Hepatocyte (in vitro differentiated cells): Measurements from ENCODE around the gene CSNK1A1L. TPM values are rescaled to one million over a fixed set of nuclear protein-coding genes. Genes with fewer than 3 reads are reported as not detected.
A peak's percentile ranks its signal among the peaks of the same experiment; 100 is the strongest.

Source experiments
- DNase-seq: peaks from one replicate; pipeline ENCODE4 v3.0.0-alpha.2; 2016; ENCODE audit warnings: low spot score
- H2AFZ ChIP-seq: fragments of 200-600 bp; sonication (generic); 2 replicates; pipeline ENCODE4 v1.6.0; 2016; ENCODE audit warnings: antibody characterized with exemption, mild to moderate bottlenecking
- H3K27ac ChIP-seq: fragments of 200-600 bp; sonication (generic); 2 replicates; pipeline ENCODE4 v1.5.1; 2016; ENCODE audit warnings: mild to moderate bottlenecking
- H3K27me3 ChIP-seq: fragments of 200-600 bp; sonication (generic); 2 replicates; pipeline ENCODE4 v1.6.1; 2016
- H3K36me3 ChIP-seq: fragments of 200-600 bp; sonication (generic); replicated peaks from 2 replicates; pipeline ENCODE4 v1.5.1; 2016; ENCODE audit warnings: low read depth; ENCODE audit not compliant: insufficient read depth
- H3K4me1 ChIP-seq: fragments of 200-600 bp; sonication (generic); 2 replicates; pipeline ENCODE4 v1.5.1; 2016; ENCODE audit warnings: mild to moderate bottlenecking, moderate library complexity; ENCODE audit not compliant: insufficient read depth
- H3K4me2 ChIP-seq: fragments of 200-600 bp; sonication (generic); 2 replicates; pipeline ENCODE4 v1.6.0; 2016
- H3K4me3 ChIP-seq: fragments of 200-600 bp; sonication (generic); 2 replicates; pipeline ENCODE4 v1.5.1; 2016; ENCODE audit warnings: mild to moderate bottlenecking
- H3K79me2 ChIP-seq: fragments of 200-600 bp; sonication (generic); 2 replicates; pipeline ENCODE4 v1.6.0; 2017; ENCODE audit warnings: mild to moderate bottlenecking
- H3K9me2 ChIP-seq: fragments of 200-600 bp; sonication (generic); replicated peaks from 2 replicates; pipeline ENCODE4 v1.6.0; 2017; ENCODE audit warnings: mild to moderate bottlenecking; ENCODE audit not compliant: insufficient read depth
- H3K9me3 ChIP-seq: fragments of 200-600 bp; sonication (generic); 2 replicates; pipeline ENCODE4 v1.5.1; 2016; ENCODE audit warnings: low read depth, mild to moderate bottlenecking
- H4K20me1 ChIP-seq: fragments of 200-600 bp; sonication (generic); 2 replicates; pipeline ENCODE4 v1.6.0; 2016; ENCODE audit warnings: mild to moderate bottlenecking; ENCODE audit not compliant: insufficient read depth, poor library complexity, severe bottlenecking
- CTCF ChIP-seq: fragments of 200-600 bp; sonication (generic); IDR thresholded peaks from 2 replicates; pipeline ENCODE4 v1.5.1; 2016; ENCODE audit warnings: antibody characterized with exemption, mild to moderate bottlenecking; ENCODE audit not compliant: poor library complexity
- EZH2 ChIP-seq: fragments of 200-600 bp; sonication (generic); IDR thresholded peaks from 2 replicates; pipeline ENCODE4 v1.6.1; 2016; ENCODE audit warnings: antibody characterized with exemption, mild to moderate bottlenecking, borderline replicate concordance
- EZH2phosphoT487 ChIP-seq: fragments of 200-600 bp; sonication (generic); IDR thresholded peaks from one replicate; pipeline ENCODE4 v1.6.1; 2018; ENCODE audit warnings: antibody characterized with exemption, mild to moderate bottlenecking, low read depth, moderate library complexity; ENCODE audit not compliant: unreplicated experiment, severe bottlenecking
- WGBS: methylation state at CpG from one replicate; pipeline ENCODE4 v1.1.6; 2016; ENCODE audit warnings: low lambda C conversion rate; ENCODE audit errors: missing lambda C conversion rate; 5-methylcytosine and 5-hydroxymethylcytosine counted together
- polyA plus RNA-seq: library from polyadenylated mRNA; unstranded; fragments of >200 nt; fragmentation: Nextera tagmentation; extraction: Ambion mirVana; gene quantifications from 2 replicates; pipeline ENCODE4 v1.2.1, GENCODE V29; 2016
- total RNA-seq: library from RNA; depleted of rRNA; stranded (reverse); fragments of >200 nt; gene quantifications from 2 replicates; pipeline ENCODE4 v1.2.3, GENCODE V29; 2014

CSNK1A1L gene
- total and polyA plus RNA-seq, 2 experiments from 2014 or later = not detected

- Histone ChIP-seq H3K4me1 (peaks cover 15% of the 10 kb centered on the region), H3K36me3 (no peaks in the 10 kb centered on the region), H2AFZ (no peak overlapping the region), H4K20me1 (no peaks in the 10 kb centered on the region), H3K9me3 (no peaks in the 10 kb centered on the region), H3K27me3 (no peaks in the 10 kb centered on the region), H3K27ac (peak overlapping the region; percentile 29), H3K4me2 (no peak overlapping the region), H3K79me2 (no peaks in the 10 kb centered on the region), H3K9me2 (no peaks in the 10 kb centered on the region), H3K4me3 (no peak overlapping the region)
- 36% methylated on average over 3 of the region's 3 CpGs for WGBS
- TF ChIP-seq EZH2 (no peak), CTCF (no peak), EZH2phosphoT487 (no peak)
- no peak for DNase-seq
These were observed 25.6 kb upstream of the CSNK1A1L start for GRCh38 chr13:37131092-37131491.

GRCh38 chr13:37129866-37130265 lies 24.4 kb upstream of the CSNK1A1L start:
- Histone ChIP-seq H3K4me2 (no peak overlapping the region), H3K4me3 (no peak overlapping the region), H3K9me3 (no peaks in the 10 kb centered on the region), H3K27ac (no peak overlapping the region), H4K20me1 (no peaks in the 10 kb centered on the region), H3K79me2 (no peaks in the 10 kb centered on the region), H2AFZ (no peak overlapping the region), H3K9me2 (no peaks in the 10 kb centered on the region), H3K4me1 (peaks cover 11% of the 10 kb centered on the region), H3K36me3 (no peaks in the 10 kb centered on the region), H3K27me3 (no peaks in the 10 kb centered on the region)
- TF ChIP-seq EZH2 = no peak
- no peak for TF ChIP-seq CTCF
- TF ChIP-seq EZH2phosphoT487 = no peak
- peak; percentile 10 for DNase-seq
- WGBS = 77% methylated on average over 4 of the region's 4 CpGs

GRCh38 chr13:37127691-37128241 lies 22.3 kb upstream of the CSNK1A1L start:
- Histone ChIP-seq H3K79me2 (no peaks in the 10 kb centered on the region), H3K4me1 (no peaks in the 10 kb centered on the region), H3K9me2 (no peaks in the 10 kb centered on the region), H3K9me3 (no peaks in the 10 kb centered on the region), H3K4me2 (no peak overlapping the region), H3K27me3 (no peaks in the 10 kb centered on the region), H2AFZ (no peak overlapping the region), H4K20me1 (no peaks in the 10 kb centered on the region), H3K36me3 (no peaks in the 10 kb centered on the region), H3K4me3 (no peak overlapping the region), H3K27ac (peak overlapping the region; percentile 44)
- TF ChIP-seq CTCF (no peak), EZH2phosphoT487 (no peak), EZH2 (no peak)
- 71% methylated on average over 3 of the region's 3 CpGs for WGBS
- DNase-seq = no peak

- H3K27me3 ChIP-seq = no peaks in the 10 kb centered on the region
- H4K20me1 ChIP-seq = no peaks in the 10 kb centered on the region
- H3K36me3 ChIP-seq = no peaks in the 10 kb centered on the region
- H3K9me2 ChIP-seq = no peaks in the 10 kb centered on the region
- WGBS = 44% methylated on average over 1 of the region's 1 CpG
- H3K4me2 ChIP-seq = no peak overlapping the region
- H2AFZ ChIP-seq = no peak overlapping the region
- no peaks in the 10 kb centered on the region for H3K4me1 ChIP-seq
- no peak overlapping the region for H3K27ac ChIP-seq
- H3K4me3 ChIP-seq = no peak overlapping the region
- no peaks in the 10 kb centered on the region for H3K79me2 ChIP-seq
- DNase-seq = no peak
- TF ChIP-seq CTCF (no peak), EZH2phosphoT487 (no peak), EZH2 (no peak)
- H3K9me3 ChIP-seq = no peaks in the 10 kb centered on the region
These were observed 17.9 kb upstream of the CSNK1A1L start for GRCh38 chr13:37123337-37123736.
